ENCODE measurements around the gene EBF4.

GRCh38 chr20:2757001-2757400, 64.4 kb downstream of the EBF4 start:
- no peak for TF ChIP-seq L3MBTL2 (conservative IDR thresholded peaks at IDR 0.05)
- no peak for TF ChIP-seq FOXK2 (IDR thresholded peaks at IDR 0.05)
- TF ChIP-seq CTBP1 (IDR thresholded peaks at IDR 0.05; ENCODE audit: borderline replicate concordance): no peak
- no peak for TF ChIP-seq BHLHE40 (IDR thresholded peaks at IDR 0.05; ENCODE audit: borderline replicate concordance)
- TF ChIP-seq TARDBP (IDR thresholded peaks at IDR 0.05): no peak
- no peak for TF ChIP-seq PKNOX1 (IDR thresholded peaks at IDR 0.05)
- no peak for TF ChIP-seq SUZ12 (IDR thresholded peaks at IDR 0.05)
- no peak for TF ChIP-seq SP1 (IDR thresholded peaks at IDR 0.05)
- no peak for TF ChIP-seq FOXM1 (IDR thresholded peaks at IDR 0.05; ENCODE audit: borderline replicate concordance)

All from HEK293T (cell line).